ENCODE data around the gene PDGFD.

The PDGFD gene

GRCh38 chr11:103995896-103996295 lies 168.1 kb downstream of the PDGFD start:
- DNase-seq = no peak

GRCh38 chr11:103994518-103994917 lies 169.4 kb downstream of the PDGFD start:
- DNase-seq = no peak

GRCh38 chr11:103994094-103994493 lies 169.9 kb downstream of the PDGFD start:
- DNase-seq = no peak

GRCh38 chr11:103993507-103993906 lies 170.4 kb downstream of the PDGFD start:
- DNase-seq = no peak

- no peak for DNase-seq
Observed at GRCh38 chr11:103988595-103988969, 175.4 kb downstream of the PDGFD start.

GRCh38 chr11:103987629-103988594 lies 176.0 kb downstream of the PDGFD start:
- DNase-seq = no peak

- DNase-seq = no peak
Observed at GRCh38 chr11:103985041-103985440, 178.9 kb downstream of the PDGFD start.

- no peak for DNase-seq
Observed at GRCh38 chr11:103980108-103980507, 183.8 kb downstream of the PDGFD start.

- no peak for DNase-seq
Observed at GRCh38 chr11:103978616-103979595, 185.0 kb downstream of the PDGFD start.

- DNase-seq = no peak
Observed at GRCh38 chr11:103972013-103972412, 191.9 kb downstream of the PDGFD start.

- DNase-seq = no peak
Observed at GRCh38 chr11:103970701-103971249, 193.2 kb downstream of the PDGFD start.

GRCh38 chr11:103968685-103969084 lies 195.3 kb downstream of the PDGFD start:
- DNase-seq = no peak

- no peak for DNase-seq
Observed at GRCh38 chr11:103967985-103968384, 196.0 kb downstream of the PDGFD start.

GRCh38 chr11:103964390-103964789 lies 199.6 kb downstream of the PDGFD start:
- DNase-seq = no peak

GRCh38 chr11:103963648-103964047 lies 200.3 kb downstream of the PDGFD start:
- no peak for DNase-seq

- no peak for DNase-seq
Observed at GRCh38 chr11:103961010-103961409, 202.9 kb downstream of the PDGFD start.

GRCh38 chr11:103960108-103960507 lies 203.8 kb downstream of the PDGFD start:
- DNase-seq = no peak

GRCh38 chr11:103959279-103959942 lies 204.5 kb downstream of the PDGFD start:
- no peak for DNase-seq

- no peak for DNase-seq
Observed at GRCh38 chr11:103958475-103959215, 205.3 kb downstream of the PDGFD start.

- no peak for DNase-seq
Observed at GRCh38 chr11:103953797-103954486, 210.0 kb downstream of the PDGFD start.

- no peak for DNase-seq
Observed at GRCh38 chr11:103949781-103950180, 214.2 kb downstream of the PDGFD start.
